NCI-H510A treated with DMSO at 0.1 percent for 48 hours (cell line): Measurements from ENCODE around the gene SMIM5.

ENCODE experiments used
- DNase-seq: peaks from one replicate; lab custom pipeline; 2025; lab: John Stamatoyannopoulos, UW

Gene SMIM5

GRCh38 chr17:75640556-75641119 is 7.4 kb downstream of the SMIM5 start:
- no peak for DNase-seq

GRCh38 chr17:75641343-75641742 is 8.1 kb downstream of the SMIM5 start:
- DNase-seq: no peak

GRCh38 chr17:75642182-75642783 is 9.0 kb downstream of the SMIM5 start:
- peak; percentile 76 for DNase-seq

GRCh38 chr17:75642784-75643642 is 9.8 kb downstream of the SMIM5 start:
- DNase-seq: no peak

GRCh38 chr17:75643643-75644017 is 10.4 kb downstream of the SMIM5 start:
- no peak for DNase-seq

GRCh38 chr17:75645501-75645888 is 12.3 kb downstream of the SMIM5 start:
- peak; percentile 92 for DNase-seq

- no peak for DNase-seq
Measured at GRCh38 chr17:75645889-75646637, 12.8 kb downstream of the SMIM5 start.

- no peak for DNase-seq
Measured at GRCh38 chr17:75646638-75646992, 13.4 kb downstream of the SMIM5 start.

- DNase-seq: no peak
Measured at GRCh38 chr17:75647061-75647460, 13.8 kb downstream of the SMIM5 start.

- DNase-seq: no peak
Measured at GRCh38 chr17:75647921-75648320, 14.7 kb downstream of the SMIM5 start.

- no peak for DNase-seq
Measured at GRCh38 chr17:75649687-75650086, 16.5 kb downstream of the SMIM5 start.

GRCh38 chr17:75650874-75651273 is 17.6 kb downstream of the SMIM5 start:
- DNase-seq: no peak

GRCh38 chr17:75652341-75652740 is 19.1 kb downstream of the SMIM5 start:
- DNase-seq: no peak

- DNase-seq: peak; percentile 5
Measured at GRCh38 chr17:75652934-75653549, 19.8 kb downstream of the SMIM5 start.

- no peak for DNase-seq
Measured at GRCh38 chr17:75654176-75654575, 20.9 kb downstream of the SMIM5 start.

- no peak for DNase-seq
Measured at GRCh38 chr17:75658237-75658636, 25.0 kb downstream of the SMIM5 start.

- no peak for DNase-seq
Measured at GRCh38 chr17:75661531-75661930, 28.3 kb downstream of the SMIM5 start.

- no peak for DNase-seq
Measured at GRCh38 chr17:75662511-75662910, 29.3 kb downstream of the SMIM5 start.

GRCh38 chr17:75664099-75664549 is 30.9 kb downstream of the SMIM5 start:
- DNase-seq: no peak

GRCh38 chr17:75665981-75666380 is 32.7 kb downstream of the SMIM5 start:
- no peak for DNase-seq

GRCh38 chr17:75666959-75667790 is 33.9 kb downstream of the SMIM5 start, which contains the start of the genes RECQL5 and SAP30BP:
Gene RECQL5, minus strand, starts transcription at chr17:75667154. Its CDS starts 597 bp downstream, at chr17:75666557.
Gene SAP30BP, plus strand, starts transcription at chr17:75667338. Its CDS starts 35 bp downstream, at chr17:75667373.
- DNase-seq: peak; percentile 96
